Activated CD8-positive, alpha-beta memory T cell treated with anti-CD3 and anti-CD28 coated beads for 24 hours (primary cell): Measurements from ENCODE around the gene NOP10.
"Not testable (repeated sequence)": the region's sequence is repeated elsewhere in the genome, so short reads cannot be mapped to it uniquely, and the experiment has no call there.

Experiments used
- DNase-seq: peaks from one replicate; pipeline ENCODE4 v3.0.0-alpha.2; 2020

The NOP10 gene

GRCh38 chr15:34342737-34343575 lies at the start of gene NOP10, which contains the start of gene NUTM1:
Gene NOP10, minus strand, starts transcription at chr15:34343136. Its CDS starts 63 bp downstream, at chr15:34343073.
Gene NUTM1, plus strand, starts transcription at chr15:34343315. Its CDS starts 382 bp downstream, at chr15:34343697.
- DNase-seq, result peak; percentile 99

- not testable (repeated sequence) for DNase-seq
Observed at GRCh38 chr15:34389594-34390086, 46.7 kb upstream of the NOP10 start.

GRCh38 chr15:34381829-34382521 lies 39.0 kb upstream of the NOP10 start:
- not testable (repeated sequence) for DNase-seq

DNA sequence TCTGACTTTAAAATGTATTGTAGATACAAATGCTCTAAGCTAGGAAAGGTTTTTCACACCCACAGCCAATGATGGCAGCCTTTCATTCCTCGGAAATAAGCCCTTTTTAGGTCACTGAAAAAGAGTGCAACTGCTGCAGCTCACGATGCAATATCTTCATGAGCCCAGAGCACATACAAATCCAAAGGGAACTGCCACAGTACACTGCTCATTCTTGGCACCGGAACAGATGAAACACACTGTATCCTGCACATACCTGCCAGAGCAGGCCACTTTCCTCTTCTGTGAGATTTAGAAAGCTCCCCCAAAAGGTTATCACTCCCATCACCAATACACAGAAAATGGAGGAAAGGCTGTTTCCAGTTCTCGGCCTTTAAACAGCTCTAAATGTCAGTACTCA lies 37.6 kb upstream of the NOP10 start:
- DNase-seq, result peak; percentile 24

DNA sequence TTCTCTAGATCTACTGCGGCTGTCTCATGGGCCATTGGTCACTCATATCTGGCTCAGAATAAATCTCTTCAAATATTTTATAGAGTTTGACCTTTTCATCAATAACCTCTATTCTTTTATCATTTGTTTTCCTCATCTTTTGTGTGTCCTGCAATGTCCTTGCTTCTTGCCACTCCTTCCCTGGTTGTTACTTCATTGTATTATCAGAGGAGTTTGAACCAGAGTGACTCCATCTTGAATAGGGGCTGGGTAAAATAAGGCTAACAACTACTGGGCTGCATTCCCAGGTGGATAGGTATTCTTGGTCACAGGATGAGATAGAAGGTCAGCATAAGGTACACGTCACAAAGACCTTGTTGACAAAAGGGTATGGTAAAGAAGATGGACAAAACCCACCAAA lies 33.9 kb upstream of the NOP10 start:
- no peak for DNase-seq

DNA sequence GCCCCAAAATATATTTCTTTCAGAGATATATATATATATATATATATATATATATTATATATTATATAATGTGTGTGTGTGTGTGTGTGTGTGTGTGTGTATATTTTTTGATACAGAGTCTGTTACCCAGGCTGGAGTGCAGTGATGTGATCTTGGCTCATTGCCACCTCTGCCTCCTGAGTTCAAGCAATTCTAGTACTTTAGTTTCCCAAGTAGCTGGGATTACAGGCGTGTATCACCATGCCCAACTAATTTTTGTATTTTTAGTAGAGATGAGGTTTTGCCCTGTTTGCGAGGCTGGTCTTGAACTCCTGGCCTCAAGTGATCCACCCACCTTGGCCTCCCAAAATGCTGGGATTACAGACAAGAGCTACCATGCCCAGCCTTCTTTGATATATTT lies 32.6 kb upstream of the NOP10 start:
- DNase-seq, result not testable (repeated sequence)

DNA sequence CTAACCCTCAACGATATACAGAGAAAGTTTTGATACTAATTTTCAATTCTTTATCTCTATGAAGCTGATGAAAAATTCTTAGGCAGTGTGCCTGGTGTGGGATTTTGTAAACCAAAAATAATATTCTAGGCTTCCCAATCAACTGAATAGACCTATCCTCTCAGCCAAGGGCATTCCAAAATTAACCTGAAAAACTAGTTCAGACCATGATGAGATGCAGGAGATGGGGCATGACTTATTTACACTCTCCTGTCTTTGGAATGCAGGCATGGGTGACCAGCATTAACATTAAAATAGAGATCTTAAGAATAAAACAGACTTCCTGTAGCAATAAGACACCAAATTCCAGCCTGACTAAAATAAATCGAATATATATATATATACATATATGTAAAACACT lies 31.9 kb upstream of the NOP10 start:
- no peak for DNase-seq

DNA sequence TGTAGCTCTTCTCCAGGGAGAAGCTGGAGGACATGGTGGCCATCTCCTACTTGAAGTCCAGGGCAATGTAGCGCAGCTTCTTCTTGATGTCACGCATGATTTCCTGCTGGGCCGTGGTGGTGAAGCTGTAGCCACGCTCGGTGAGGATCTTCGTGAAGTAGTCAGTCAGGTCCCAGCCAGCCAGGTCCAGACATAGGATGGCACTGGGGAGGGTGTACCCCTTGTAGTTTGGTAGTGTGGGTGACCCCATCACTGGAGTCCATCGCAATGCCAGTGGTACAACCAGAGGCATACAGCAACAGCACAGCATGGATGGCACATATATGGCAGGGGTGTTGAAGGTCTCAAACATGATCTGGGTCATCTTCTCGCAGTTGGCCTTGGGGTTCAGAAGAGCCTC lies 31.0 kb upstream of the NOP10 start:
- no peak for DNase-seq

DNA sequence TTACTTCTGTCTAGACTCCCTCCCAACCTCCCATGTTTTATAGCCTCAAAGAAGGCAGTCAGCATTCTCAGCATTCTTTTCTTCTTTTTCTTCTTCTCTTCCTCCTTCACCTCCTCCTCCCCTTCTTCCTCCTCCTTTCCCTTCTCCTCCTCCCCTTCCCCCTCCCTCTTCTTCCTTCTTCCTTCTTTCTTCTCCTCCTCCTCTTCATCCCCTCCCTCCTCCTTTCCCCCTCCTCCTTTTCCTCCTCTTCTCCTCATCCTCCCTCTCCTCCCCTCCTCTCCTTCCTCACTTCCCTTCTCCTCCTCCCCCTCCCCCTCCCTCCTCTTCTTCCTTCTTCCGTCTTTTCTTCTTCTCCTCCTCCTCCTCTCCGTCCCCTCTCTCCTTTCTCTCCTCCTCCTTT lies 27.7 kb upstream of the NOP10 start:
- no peak for DNase-seq

DNA sequence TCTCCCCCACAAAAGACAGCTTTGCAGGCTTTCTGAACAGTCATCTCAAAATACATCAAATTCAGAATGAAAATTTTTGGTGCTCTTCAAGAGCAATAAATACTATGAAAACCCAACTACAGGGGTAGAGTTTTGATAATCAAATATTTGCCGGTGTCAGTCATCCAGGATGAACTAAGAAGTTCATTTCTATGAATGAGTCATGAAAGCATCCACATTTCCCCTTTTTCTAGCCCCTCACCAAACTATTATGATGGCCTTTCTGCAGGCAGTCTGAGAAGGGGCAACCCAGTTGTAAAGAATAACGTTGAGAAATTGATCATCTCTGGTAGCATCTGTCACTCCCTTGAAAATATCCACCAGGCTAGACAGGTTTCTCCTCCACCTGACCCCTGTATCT lies 27.2 kb upstream of the NOP10 start:
- no peak for DNase-seq

- peak; percentile 93 for DNase-seq
Observed at GRCh38 chr15:34367101-34368081, 24.5 kb upstream of the NOP10 start, which contains the start of gene LPCAT4. Gene LPCAT4, minus strand, starts transcription at chr15:34367196. Its CDS starts 96 bp downstream, at chr15:34367100.

- peak; percentile 77 for DNase-seq
Observed at GRCh38 chr15:34366271-34367065, 23.5 kb upstream of the NOP10 start.

DNA sequence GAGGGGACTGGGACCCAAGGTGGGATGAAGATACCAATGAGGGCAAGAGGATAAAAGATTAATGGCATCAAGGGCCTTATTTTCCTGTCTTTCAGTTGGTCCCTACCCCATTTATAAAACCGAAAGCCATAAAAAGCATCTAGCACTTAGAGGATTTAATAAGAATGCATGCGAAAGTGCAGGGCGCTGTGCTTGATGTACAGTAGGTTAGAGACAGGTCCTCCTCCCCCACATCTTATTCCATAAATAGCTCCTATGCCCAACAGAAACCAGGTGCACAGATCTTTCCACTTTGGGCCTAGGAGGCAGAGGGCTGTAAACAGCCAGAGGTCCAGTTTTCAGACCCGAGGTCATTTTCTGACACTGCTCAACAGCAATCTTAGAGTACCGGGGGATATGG lies 22.9 kb upstream of the NOP10 start:
- DNase-seq, result no peak

DNA sequence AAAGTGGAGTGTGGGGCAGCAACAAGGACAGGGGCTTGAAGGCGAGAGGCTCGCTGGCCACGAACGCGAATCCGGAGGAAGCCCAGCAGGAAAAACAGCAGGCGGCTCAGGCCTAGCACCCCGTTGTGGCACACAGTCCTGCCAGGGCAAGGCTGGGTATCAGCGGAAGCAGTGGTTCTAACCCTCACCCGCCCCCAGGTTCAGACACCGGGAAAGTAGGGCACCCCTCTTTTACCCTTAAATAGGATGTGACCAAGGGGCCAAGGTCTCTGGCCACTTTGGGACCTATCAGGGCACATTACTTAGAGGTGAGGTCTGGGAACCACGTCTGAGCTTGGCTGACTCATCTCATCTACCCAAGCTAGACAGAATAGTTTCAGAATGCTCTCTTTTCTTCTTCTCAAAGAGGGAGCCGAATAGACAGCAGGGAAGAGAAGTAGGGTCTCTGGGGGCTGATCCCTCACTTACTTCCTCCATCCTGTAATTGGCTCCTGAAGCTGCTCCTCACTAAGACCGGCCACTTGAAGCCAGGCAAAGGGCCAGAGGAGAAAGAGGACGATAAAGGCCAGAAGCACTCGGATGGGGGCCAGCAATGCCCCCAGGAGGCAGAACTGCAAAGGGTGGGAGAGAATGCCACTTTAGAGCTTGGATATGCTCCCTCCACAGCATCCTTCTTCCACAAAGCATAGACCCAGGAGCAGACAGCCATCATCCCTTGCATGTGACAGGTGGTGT lies 22.3 kb upstream of the NOP10 start:
- peak; percentile 66 for DNase-seq

DNA sequence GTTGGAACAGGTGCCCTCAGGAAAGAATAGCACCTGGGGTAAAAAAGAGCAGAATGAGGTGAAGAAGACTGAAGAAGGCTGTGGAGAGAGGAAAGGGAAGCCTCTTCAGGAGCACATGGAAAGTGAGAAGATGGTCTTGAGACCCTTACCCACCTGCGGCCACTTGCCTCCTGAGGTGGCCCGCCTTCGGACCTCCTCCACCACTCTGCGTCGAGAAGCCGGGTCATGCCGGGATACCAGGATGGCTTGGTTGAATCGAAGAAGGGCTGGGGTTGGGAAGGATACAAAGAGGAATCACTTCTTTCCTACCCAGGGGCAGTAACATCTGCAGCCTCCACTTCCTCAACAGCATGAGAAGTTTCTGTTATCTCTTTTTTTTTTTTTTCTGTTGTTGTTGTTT lies 21.1 kb upstream of the NOP10 start:
- no peak for DNase-seq

DNA sequence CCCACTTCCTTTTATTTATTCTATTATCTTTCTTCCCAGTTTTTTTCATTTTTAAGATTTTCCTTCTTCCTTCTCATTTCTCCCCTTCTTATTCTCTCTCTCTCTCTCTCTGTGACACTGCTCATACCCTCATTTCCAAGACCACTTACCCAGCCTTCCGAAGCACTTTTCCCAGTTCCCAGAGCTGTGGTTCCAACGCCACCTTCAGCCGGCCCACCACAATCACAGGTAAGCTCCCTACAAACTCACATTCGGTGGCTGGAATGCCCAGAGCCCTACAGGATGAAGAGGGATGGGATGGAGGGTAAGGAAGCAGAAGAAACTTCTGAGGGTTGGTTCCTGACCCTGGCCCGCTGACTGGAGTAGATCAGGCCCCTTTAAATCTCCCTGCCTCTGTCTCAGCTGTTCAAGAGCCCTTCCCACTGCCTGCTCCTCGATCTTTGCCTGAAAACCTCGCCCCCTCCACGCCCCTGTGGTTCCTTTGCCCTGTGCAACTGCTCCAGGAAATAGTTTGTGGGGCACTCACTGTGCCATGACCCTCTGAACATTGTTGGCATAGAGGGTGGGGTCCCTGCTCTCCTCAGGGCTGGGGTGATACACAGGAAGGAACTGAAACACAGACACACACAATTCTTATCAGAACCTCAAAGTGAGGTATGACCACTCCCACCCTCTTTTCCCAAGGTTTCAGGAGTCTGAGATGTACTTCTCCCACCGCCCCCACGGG lies 19.3 kb upstream of the NOP10 start:
- no peak for DNase-seq

DNA sequence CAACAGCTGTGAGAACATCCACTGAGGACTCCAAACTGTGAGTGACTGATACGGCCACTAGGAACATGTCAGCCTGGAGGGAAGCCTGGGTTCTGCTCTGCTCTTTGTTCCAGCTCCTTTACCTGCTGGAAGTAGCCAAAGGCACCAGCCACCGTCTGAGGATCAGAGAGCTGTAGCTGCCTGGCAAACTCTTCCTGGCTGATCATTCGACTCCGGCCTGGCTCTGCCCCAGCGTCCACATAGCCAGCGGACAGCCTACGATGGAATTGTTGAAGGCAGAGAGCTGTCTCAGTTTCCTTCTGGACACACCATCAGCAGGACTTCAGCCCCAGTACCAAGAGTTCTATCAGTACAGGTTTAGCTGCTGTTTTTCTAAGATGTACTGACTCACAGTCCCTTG lies 18.3 kb upstream of the NOP10 start:
- no peak for DNase-seq

DNA sequence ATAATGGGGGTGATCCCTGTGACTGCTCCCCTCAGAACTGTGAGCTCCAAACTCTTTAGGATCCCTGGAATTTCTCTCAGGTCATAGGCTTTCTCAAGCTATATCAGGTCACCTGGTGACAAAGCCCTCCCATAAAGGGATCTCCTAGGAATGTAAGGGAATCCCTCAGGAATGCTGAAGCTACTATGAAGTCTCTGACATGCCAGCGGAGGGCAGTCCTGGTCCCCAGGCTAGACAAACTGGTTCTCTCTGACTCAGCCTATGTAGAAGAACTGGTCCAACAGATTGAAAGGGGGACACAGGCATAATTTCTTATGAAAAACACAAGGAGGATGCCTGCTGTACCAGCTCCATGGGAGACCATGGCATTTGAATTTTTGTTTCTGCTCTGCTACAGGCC lies 17.4 kb upstream of the NOP10 start:
- no peak for DNase-seq

DNA sequence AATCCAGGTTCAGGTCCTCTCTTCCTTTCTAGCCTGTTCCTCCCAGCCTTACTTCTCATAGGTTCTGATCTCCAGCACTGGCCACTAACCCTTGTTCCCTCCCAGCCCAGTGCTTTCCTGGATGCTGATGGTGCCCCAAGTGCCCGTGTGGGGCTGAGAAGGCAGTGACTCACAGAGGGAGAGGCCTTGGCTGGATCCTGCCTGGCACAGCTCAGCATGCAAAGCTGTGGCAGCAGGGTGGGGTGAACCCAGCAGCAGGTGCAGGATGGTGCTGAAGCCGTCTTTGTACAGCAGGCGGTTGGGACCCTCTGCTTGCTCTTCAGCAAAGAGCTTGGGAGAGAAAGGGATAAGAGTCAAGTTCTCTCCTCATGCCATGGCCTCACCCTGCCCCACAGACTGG lies 16.5 kb upstream of the NOP10 start:
- no peak for DNase-seq

DNA sequence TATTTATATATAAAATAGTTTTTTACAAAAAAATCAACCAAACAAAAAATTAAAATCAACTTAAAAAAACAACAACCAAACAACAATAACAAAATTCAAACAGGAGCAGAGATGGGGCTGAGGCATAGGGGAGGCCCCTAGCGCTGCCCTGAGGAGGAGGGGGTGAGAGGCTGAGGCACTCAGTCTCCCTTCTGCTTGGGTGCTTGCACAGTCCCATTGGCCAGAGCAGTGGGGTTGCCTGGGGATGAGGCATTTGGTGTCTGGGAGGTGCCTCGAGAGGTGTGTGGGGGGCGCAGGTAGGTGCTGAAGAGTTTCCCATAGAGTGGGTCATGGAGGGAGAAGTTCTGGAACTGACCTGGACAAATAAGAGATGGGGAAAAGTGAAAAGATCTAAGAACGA lies 16.0 kb upstream of the NOP10 start:
- DNase-seq, result no peak
